Fibroblast of the aortic adventitia (primary cell): ENCODE results near the gene CDH23. TPM values are rescaled to one million over a fixed set of nuclear protein-coding genes. Genes with fewer than 3 reads are reported as not detected.

ENCODE experiments used
- DNase-seq: peaks from one replicate; pipeline ENCODE4 v3.0.0-alpha.2; 2010; ENCODE audit warnings: low read depth
- H3K4me3 ChIP-seq: 2 replicates; pipeline ENCODE4 v1.5.1; 2011; ENCODE audit warnings: low read depth, mild to moderate bottlenecking, control low read depth, low read length, moderate library complexity
- CTCF ChIP-seq: IDR thresholded peaks from 2 replicates; pipeline ENCODE4 v1.5.1; 2011; ENCODE audit warnings: mild to moderate bottlenecking, low read length, control low read depth, inconsistent platforms; ENCODE audit not compliant: insufficient read depth
- total RNA-seq: library from RNA; depleted of rRNA; stranded (reverse); fragments of >200 nt; gene quantifications from 2 replicates; pipeline ENCODE4 v1.2.3, GENCODE V29; 2012; ENCODE audit warnings: low replicate concordance

Gene CDH23
- total RNA-seq, 1 donor, result 0.27 TPM

DNA sequence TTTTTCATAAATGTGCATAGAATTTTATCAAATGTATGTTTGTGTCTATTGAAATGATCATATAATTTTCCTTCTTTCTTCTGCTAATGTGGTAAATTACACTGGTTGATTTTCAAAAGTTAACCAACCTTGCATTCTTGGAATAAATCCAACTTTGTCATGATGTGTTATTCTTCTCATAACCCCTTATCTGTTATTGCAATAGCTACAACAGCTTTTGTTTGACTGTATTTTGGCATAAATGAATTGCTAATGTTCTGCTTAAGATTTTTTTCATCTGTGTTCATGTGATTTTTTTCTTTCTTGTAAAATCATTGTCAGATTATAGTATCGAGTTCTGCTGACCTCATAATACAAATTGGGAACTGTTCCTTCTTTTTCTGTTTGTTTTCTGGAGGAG, 17.6 kb downstream of the CDH23 start:
- no peak for DNase-seq
- no peak for TF ChIP-seq CTCF
- H3K4me3 ChIP-seq, result no peak overlapping the region

GRCh38 chr10:71419002-71419540, 22.4 kb downstream of the CDH23 start:
- no peak for DNase-seq
- TF ChIP-seq CTCF, result no peak
- H3K4me3 ChIP-seq, result no peak overlapping the region

- DNase-seq, result no peak
- no peak for TF ChIP-seq CTCF
- H3K4me3 ChIP-seq, result no peak overlapping the region
These were observed 23.0 kb downstream of the CDH23 start for GRCh38 chr10:71419750-71420149.

- DNase-seq, result no peak
- TF ChIP-seq CTCF, result no peak
- H3K4me3 ChIP-seq, result no peak overlapping the region
These were observed 24.3 kb downstream of the CDH23 start for GRCh38 chr10:71421075-71421434.

DNA sequence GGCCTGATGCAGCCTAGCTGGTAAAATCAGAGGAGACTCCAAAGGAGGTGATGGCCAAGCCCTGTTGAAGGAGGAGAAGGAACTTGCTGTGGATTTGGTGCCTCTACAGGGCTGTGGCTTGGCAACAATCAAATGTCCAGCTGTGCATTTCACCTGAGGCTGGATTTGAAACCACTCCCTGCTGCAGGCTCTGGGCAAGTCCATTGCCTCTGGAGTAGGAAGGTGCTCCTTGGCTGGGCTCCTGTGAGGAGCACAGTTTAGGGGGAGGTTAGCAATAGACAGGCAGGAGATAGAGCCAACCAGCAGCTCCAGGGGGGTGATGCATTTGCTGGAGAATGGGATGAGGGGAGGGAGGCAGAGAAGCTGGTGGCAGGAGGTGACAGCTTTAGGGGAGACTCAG, 26.5 kb downstream of the CDH23 start:
- no peak for TF ChIP-seq CTCF
- DNase-seq, result no peak

DNA sequence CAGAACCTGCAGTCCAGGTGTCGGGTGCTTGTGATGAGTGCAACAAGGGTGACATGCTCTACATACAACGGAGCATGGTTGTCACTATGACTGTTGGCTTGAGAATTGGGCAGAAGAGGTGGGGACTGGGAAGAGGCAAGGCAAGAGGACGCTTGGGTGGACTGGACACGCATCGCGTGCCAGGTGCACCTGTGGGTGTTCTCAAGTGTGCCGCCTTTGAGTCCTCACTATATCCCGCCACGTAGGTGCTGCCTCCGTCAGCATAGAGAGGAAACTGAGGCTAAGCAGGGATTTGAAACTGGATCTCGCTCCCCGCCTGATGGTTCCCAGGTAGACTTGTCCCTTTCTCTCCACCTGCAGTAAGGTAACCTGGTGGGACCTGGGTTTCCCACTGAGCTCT, 27.2 kb downstream of the CDH23 start:
- TF ChIP-seq CTCF, result no peak
- no peak overlapping the region for H3K4me3 ChIP-seq
- DNase-seq, result no peak

More for the DNA sequence above, 26.5 kb downstream of the CDH23 start:
- no peak overlapping the region for H3K4me3 ChIP-seq

- no peak for TF ChIP-seq CTCF
- no peak overlapping the region for H3K4me3 ChIP-seq
- no peak for DNase-seq
These were observed 27.9 kb downstream of the CDH23 start for GRCh38 chr10:71424496-71425194.
